Stimulated activated naive CD8-positive, alpha-beta T cell treated with anti-CD3 and anti-CD28 coated beads, Interleukin-15, Interleukin-2, amounts not matched to agents 100 U/mL and 50 U/mL, for 24 hours (primary cell): Measurements from ENCODE around the gene RETREG3.
"Not testable (repeated sequence)": the region's sequence is repeated elsewhere in the genome, so short reads cannot be mapped to it uniquely, and the experiment has no call there.

Experiments
- ATAC-seq: fragments of 150-1000 bp; cut with Tn5 transposase; one replicate; pipeline ENCODE4 v1.10.0; 2021
- DNase-seq: peaks from one replicate; pipeline ENCODE4 v3.0.0; 2021

RETREG3 gene

DNA sequence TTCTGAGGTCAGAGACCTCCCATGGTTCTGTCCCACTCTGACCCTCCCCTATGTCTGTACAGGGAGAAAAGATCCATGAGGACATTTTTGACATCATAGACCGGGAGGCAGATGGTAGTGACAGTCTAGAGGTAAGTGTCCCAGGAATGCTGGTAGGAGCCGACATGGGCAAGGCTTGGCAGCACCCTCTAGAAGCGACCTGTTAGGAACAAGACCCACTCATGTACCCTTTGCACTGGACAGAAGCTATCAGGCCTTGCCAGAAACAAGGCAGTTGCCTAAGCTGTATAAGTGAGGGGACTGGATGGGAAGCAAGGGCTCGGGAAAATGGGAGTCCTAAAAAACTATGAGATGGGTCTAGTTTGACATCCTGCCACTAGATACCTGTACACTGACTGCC lies 2.8 kb upstream of the RETREG3 start:
- ATAC-seq, result no peak
- DNase-seq, result no peak

DNA sequence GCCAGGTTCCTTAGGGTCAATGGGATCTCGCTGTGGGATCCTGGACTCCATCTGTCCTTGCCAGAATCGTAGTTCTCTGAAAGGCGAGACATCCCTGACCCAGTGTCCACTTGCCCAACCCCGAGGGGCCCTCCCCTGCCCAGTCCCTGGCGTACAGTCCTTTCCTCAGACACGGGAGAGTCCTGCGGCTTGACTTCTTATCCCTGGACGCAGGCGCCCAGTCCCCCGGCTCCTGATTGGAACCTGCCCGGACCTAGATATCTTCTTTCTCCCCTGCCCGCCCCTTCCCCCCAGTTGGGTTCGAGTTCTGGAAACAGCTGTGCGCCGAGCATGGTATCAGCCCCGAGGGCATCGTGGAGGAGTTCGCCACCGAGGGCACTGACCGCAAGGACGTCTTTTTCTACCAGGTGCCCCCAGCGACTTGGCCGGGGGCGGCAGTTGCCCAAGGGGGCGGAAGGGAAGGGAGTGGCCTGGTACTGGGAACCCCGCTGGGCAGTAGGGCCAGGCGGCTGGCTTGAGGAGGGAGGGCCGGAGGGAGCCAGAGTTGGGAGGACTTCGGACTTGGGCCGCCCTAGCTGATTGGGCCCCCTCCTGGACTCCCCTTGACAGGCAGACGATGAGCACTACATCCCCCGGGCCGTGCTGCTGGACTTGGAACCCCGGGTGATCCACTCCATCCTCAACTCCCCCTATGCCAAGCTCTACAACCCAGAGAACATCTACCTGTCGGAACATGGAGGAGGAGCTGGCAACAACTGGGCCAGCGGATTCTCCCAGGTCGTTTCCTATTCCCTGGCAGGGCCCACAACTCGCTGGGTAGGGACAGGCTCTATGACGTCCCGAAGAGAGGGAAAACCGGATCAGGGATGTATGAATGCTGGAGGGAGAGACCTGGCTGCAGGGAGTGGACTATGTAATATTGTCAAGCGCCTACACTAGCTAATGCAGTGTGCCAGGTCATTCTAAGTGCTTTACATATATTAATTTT lies 934 bp upstream of the RETREG3 start:
- ATAC-seq, result not testable (repeated sequence)
- DNase-seq, result peak; percentile 30

DNA sequence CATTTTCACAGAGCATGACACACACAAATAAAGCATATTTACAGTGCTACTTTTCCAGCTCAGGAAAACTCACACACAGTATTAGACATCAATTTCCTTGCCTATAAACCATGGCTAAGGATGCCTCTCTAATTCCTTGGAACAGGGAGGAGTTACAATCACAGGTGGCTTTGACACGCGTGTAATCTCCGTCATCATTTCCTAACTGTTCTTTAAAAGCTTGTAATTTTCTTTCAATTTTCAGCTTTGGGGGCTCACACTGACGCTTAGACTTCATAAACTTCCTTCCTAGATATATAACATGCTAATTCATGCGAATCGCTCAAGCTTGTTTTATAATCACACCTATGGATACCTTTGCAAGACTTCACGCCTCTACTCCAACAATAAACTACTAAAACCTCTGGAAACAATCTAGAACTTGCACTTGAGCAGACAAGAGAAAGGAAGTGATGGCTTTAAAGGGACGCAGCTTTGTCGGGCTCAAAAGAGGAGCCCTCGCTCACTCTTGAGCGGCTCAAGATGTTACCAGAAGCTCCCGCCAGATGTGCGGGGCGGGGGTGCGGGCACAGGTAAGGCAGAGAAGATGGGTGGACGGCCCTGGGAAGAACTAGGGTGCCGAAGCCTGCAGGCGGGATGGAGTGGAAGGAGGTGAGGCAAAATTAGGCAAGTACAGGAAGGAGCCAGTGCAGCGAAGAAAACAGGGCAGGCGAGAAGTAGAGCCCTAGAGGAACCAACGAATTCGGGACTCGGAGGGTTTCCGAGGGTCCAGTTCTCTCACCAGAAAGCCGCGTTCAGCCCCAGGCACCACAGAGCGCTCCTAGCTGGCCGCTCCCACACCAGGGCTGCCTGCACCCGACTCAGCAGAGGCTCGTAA lies 631 bp downstream of the RETREG3 start:
- peak; percentile 55 for ATAC-seq
- DNase-seq, result no peak

DNA sequence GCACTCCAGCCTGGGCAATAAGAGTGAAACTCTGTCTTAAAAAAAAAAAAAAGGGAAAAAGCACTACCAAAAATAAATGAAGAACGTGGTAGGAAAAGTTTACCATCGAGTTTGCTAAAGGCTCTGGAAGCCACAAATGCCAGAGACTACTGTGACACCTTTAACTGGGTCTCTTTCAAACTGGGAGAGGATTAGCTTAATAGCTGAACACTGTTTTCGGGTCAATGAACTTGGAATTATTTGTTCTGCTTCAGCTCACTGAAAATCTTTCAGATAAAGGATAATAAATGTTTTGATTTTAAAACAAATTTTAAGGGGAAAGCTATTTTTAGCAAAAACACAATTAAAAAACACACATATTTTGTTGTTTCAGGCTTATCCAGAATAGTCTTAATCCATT lies 1.4 kb downstream of the RETREG3 start:
- no peak for DNase-seq
- no peak for ATAC-seq

DNA sequence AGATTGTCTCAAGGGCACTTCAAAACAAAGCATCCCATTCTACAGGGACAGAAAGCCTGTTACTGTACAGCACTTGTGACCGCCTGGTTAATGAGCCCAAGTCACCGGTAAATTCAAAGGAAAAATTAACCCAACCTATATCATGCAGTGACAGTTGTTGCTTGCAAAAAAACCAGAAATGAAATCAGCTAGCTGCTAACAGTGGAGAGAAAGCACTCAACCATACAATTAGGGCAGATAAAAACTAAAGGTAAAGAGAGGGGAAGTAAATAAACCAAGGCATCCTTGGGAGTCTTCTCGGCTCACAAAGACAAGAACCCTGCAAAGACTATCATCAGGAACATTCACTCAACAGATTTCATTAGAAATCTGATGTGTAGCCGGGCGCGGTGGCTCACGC lies 5.9 kb downstream of the RETREG3 start:
- ATAC-seq (no peak), DNase-seq (no peak)

DNA sequence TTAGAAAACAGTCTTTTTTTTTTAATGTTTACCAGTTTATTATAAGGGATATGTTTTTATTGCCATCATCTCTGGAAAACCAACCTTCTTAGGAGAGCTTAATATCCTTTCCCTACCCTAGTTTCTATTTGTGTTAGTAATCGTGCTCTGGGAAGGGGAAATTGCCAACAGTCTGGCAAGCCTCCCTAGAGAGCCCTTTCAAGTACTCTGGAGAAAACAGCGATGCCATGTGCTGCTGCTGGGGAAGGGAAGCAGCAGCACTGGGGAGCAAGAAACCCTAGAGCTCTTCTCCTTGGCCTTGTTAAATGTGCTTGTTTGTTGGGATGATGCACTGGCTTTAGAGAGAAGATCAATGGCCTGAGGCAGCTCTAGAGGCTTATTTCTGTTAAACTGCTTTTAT lies 10.3 kb downstream of the RETREG3 start:
- ATAC-seq (no peak), DNase-seq (no peak)

DNA sequence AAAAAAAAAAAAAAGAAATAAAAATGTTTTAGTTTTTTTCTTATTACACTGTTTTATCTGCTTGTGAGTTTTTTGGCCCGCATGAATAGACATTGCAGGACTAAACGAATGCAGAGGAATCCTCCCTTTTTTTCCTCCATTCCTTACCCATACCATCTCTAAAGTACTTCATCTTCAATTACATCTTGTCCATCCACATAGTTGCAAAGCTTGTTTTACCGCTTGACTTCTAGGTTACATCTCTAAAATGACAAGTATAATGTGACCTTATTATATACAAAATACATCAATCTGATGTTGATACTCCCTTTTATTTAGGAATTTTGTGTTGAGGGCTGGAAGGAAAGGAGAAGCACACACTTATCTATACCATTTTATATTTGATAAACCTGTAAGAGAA lies 12.8 kb downstream of the RETREG3 start:
- no peak for DNase-seq
- no peak for ATAC-seq

DNA sequence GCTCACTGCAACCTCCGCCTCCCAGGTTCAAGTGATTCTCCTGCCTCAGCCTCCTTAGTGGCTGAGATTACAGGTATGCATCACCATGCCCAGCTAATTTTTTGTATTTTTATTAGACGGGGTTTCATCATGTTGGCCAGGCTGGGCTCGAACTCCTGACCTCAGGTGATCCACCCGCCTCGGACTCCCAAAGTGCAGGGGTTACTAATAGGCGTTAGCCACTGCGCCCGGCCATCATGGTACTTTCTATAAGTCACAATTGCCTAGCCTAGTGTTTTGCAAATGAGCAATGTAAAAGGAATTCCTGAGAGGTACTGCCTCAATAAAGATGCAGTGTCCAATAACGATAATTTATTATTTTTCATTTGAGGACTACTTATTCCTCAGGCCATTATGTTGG lies 17.8 kb downstream of the RETREG3 start:
- DNase-seq, result no peak
- ATAC-seq, result no peak

DNA sequence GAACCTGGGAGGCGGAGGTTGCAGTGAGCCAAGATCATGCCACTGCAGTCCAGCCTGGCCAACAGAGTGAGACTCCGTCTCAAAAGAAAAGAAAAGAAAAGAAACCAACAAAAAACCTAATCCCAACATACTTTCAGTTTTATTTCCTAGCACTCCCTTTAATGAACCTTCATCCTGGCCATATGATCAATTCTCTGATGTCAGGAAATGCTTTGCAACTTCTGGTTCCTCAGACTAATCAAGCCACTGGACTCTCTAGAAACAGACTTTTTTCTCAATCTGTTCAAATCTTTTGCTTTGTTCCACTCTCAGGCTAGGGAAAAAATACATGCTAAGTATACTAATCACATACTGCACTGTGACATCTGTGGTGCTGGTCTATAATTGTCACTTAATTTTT lies 18.3 kb downstream of the RETREG3 start:
- DNase-seq (no peak), ATAC-seq (no peak)

DNA sequence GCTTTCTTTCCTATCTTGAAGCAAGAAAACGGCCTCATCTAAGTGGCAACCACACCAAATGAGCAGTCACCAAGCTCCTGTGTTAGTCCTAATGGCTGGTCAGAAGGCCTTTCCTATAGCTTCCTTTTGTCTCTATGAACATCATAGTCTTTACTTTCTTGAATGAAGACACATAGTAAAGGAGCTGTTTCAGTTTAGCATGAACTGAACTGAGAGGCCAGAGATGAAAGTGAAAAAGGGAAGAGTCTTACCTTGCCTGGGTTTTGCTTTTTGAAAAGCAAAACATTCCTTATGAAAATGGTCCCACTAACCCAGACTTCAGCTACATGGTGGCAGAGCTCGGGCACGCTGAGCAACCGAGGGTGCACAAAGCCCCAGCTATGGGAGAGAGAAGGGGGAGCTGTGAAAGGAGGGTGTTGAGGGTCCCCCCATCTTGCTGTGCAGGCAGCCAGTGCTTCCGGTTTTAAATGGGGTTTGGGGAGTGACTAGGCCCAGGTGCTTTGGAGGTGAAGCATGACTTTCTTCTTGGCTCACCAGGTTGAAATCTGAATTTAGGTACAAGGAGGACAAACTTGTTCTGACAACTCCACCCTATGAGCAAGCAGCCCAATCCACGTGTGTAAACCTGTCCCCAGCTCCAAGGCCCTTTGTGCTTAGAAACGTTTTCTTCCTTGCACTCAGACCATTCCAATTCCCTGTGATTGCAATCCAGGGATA lies 22.5 kb downstream of the RETREG3 start:
- ATAC-seq (no peak), DNase-seq (no peak)

DNA sequence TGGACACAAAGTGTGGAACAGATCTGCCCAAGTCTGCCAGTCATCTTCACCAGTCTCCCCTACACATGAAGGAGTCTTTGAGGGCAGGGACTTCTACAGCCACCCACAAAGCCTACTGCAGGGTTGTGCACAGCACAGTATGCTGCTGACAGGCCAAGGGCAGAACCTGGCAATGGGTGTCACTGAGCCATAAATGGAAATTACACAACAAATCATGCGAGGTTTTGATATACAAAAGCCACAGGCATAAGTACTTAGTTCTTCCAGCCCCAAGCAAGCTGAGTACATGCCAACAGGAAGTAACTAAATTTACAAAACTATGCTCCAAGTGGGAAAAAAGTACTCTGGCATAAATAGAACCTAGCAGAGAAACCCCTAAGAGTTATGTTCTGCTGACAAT lies 23.8 kb downstream of the RETREG3 start:
- ATAC-seq (no peak), DNase-seq (no peak)

DNA sequence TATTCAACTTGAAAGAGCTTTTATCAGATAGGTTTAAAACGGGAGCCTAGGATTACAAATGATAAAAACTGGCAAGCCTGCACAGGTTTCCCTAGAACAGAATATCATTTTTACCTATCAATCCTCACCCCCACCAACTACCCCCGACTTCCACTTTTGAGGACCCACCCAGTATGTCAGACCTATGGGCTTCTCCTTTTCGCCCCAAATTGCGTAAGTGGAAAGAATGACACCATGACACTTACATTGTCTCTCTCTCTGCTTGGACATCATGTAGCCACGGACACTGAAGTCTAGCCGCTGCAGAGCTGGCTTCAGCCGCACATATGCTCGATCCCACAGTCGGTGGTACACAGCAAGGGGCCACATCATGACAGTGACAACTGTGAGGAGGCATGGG lies 24.3 kb downstream of the RETREG3 start:
- DNase-seq (no peak), ATAC-seq (no peak)

DNA sequence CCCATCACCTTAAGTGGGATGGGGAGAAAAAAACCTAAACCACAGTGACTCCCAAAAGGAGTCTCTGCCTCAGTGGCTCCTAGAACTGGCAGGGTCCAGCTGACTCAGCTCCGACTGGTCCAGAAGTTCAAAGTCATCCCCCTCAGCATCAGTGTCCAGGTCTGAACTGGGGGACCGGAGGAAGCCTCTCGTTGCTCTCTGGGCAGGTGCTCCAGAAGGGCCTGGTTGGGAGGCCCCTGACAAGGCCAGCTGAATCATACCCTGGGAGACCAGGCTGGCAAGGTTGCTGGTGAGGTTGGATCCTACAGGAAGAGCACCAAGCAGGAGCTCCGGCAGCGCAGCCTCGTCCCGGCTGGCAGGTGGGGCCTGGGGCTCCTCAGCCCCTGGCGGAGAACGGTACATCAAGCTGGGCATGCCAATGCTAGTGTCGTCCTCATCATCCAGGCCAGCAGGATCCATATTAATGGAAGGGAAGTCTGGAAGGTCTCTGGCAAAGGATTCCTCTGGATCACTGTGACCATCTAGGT lies 27.4 kb downstream of the RETREG3 start:
- ATAC-seq (no peak), DNase-seq (no peak)

DNA sequence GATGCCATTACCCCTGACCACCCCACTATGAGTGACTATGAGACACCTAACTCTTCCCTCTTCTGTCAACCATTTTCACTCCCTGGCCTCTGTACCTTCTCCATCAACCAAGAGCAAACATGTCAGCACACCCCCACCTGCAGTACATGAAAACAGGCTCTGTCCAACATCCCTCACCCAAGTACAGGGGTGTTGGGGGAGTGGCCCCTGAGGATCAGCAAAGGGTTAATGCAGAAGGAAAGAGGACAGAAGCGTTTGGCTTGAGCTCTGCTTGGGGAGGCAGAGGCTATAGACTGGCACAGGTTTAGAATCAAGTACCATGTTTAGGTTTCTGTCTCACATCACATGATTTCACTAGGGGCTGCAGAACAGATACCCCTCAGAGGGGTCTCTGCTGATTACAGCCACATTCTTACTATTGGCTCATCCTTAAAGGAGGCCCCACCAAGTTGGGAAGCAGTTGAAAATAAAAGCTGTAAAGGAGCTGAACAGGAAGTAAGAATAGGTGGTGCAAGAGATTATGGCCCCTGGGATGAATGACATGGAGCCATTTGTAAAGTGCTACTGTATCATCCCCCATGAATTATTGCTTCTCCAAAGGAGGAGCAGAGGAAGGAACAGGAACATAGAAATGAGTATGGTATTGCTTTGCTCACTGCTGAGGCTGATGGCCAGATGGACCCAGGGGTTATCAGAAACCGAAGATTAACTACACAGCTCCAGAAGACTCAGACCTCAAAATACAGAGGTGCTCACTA lies 29.2 kb downstream of the RETREG3 start:
- ATAC-seq (no peak), DNase-seq (no peak)

DNA sequence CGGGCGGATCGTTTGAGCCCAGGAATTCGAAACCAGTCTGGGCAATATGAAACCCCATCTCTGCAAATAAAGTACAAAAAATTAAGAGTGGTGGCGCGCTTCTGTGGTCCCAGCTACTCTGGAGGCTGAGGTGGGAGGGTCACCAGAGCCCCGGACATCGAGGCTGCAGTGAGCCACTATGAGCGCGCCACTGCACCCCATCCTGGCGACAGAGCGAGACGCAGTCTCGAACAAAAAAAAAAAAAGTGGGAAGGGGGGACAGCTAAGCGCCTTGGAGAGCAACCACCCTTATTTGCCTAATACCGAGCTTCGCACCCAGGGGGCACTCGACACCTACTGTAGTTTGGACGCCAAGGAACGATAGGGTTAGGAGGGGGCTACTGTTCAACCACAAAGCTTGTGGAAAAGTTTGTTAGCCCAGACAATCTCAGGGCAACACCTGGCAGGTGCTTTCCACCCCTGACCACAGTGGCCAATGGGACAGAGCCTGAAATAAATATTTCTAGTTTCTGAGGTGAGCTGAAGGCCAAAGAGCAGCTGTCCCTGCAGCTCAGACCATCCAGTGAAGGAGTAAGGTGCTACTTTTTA lies 30.8 kb downstream of the RETREG3 start:
- peak; percentile 58 for ATAC-seq

DNA sequence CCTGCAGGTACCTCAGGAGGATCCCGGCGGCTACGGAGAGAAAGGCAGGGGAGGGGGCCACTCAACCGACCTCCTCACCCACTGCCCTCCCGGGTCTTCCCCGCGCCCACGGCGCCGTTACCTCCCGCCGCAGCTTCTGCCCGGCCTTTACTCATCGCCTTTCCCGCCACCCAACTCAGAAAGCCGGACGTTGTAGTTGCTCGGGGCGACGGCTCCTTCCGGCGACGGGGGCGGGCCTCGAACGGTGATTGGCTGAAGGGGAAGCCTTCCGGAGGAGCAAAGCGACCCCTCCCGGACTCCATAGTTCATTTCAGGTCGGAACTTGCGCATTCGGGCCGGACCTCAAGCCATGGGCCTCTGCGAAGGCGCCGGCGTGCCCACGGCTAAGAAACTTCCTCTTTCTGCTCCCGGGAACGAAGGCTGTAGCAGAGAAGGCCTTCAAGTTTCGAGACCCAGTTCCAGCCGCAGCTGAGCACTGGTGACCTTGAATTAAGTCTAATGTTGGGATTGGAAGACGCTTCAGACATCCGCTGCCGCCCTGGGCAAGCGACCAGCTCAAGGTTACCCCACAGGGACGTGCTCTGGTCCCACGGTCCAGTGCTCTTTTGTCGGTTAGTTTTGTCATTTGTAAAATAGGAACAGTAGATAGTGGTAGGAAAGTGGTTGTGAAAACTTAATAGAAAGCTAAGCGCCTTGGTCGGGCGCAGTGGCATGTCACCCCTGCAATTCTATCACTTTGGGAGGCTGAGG lies 31.5 kb downstream of the RETREG3 start, which contains the start of gene PSMC3IP:
Gene PSMC3IP, minus strand, starts transcription at position 198 of the 750 bp plus-strand sequence. Its CDS starts 43 bp downstream, at position 155.
- peak; percentile 92 for ATAC-seq
- peak; percentile 96 for DNase-seq

More for the DNA sequence above, 30.8 kb downstream of the RETREG3 start:
- DNase-seq, result peak; percentile 84

DNA sequence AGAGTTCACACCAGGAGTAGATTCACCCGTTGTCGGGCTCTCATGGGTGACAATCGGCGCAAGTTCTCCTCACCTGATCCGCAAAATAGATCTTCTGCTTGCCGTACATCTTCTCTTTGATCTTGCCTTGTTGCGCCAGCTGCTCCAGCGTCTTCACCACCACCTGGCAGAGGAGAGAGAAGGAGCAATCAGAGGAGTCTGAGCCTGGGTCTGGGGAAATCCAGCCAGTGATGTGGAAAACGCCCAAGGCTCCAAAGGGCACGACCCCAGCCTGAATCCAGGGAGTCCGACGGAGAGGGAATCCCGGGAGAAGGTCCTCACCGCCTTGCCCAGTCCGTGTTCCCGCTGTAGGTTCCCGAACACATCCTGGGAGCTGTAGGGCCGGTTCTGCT lies 32.0 kb downstream of the RETREG3 start:
- DNase-seq (no peak), ATAC-seq (peak; percentile 4)

DNA sequence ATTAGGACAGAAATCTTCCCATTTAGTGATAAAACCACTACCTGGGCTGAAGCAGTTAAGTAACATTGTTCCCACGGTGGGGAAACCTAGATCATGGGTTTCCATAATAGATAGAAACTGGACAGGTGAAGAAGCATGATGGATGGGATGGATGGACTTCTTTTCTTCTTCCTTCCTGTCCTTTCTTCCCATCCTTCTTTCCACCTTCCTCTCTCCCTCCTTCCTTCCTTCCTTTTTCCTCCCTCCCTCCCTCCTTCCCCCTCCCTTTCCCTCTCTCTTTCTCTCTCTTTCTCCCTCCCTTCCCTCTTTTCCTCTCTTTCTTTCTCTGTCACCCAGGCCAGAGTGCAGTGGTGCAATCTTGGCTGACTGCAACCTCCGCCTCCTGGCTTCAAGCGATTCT lies 34.7 kb downstream of the RETREG3 start:
- no peak for ATAC-seq
- DNase-seq, result no peak

DNA sequence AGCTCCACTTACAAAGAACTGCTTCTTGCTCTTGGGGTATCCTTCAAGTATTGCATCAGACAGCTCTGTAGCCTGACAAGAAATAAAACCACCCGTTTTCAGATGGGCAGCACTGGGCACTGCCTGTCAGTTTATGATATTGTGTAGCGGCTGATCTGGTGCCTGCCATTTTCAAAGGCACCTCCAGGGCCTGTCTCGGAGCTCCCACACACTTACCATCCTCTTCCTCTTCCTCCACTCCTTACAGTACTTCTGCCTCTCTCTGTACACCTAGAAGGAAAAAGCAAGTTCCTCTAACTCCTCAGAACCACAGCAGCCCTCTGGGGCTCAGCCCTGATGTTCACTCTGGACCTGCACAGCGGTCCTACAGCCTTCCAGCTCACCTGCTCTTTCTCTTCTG lies 36.1 kb downstream of the RETREG3 start:
- ATAC-seq (no peak), DNase-seq (no peak)
